Mesendoderm (in vitro differentiated cells): ENCODE measurements around the gene GDNF.

Experiments
- DNase-seq: peaks from one replicate; pipeline ENCODE4 v3.0.0; 2013
- H2AK5ac ChIP-seq: 2 replicates; pipeline ENCODE4 v1.6.1; 2013; ENCODE audit warnings: low read length, inconsistent platforms
- H2BK120ac ChIP-seq: 2 replicates; pipeline ENCODE4 v1.6.1; 2013; ENCODE audit warnings: low read depth, mild to moderate bottlenecking, low read length, moderate library complexity, mixed read lengths
- H2BK15ac ChIP-seq: replicated peaks from 2 replicates; pipeline ENCODE4 v1.6.1; 2013; ENCODE audit warnings: low read depth, mild to moderate bottlenecking, moderate library complexity
- H2BK5ac ChIP-seq: 2 replicates; pipeline ENCODE4 v1.6.1; 2013; ENCODE audit warnings: low read length, inconsistent platforms
- H3K18ac ChIP-seq: 2 replicates; pipeline ENCODE4 v1.6.1; 2013; ENCODE audit warnings: mild to moderate bottlenecking, low read length, mixed read lengths
- H3K23ac ChIP-seq: one replicate; pipeline ENCODE4 v1.6.1; 2013; ENCODE audit warnings: low read length
- H3K27ac ChIP-seq: 2 replicates; pipeline ENCODE4 v1.5.1; 2013; ENCODE audit warnings: low read depth, mild to moderate bottlenecking, inconsistent platforms, low read length, moderate library complexity
- H3K27me3 ChIP-seq: 2 replicates; pipeline ENCODE4 v1.6.1; 2013; ENCODE audit warnings: low read length, control low read depth, mild to moderate bottlenecking, inconsistent platforms; ENCODE audit not compliant: insufficient read depth, poor library complexity
- H3K36me3 ChIP-seq: 2 replicates; pipeline ENCODE4 v1.6.1; 2013; ENCODE audit warnings: low read length, inconsistent platforms; ENCODE audit not compliant: control insufficient read depth, insufficient read depth
- H3K4ac ChIP-seq: one replicate; pipeline ENCODE4 v1.6.1; 2013; ENCODE audit warnings: low read depth, mild to moderate bottlenecking, low read length, moderate library complexity
- H3K4me1 ChIP-seq: 2 replicates; pipeline ENCODE4 v1.6.1; 2013; ENCODE audit warnings: low read depth, low read length, inconsistent platforms; ENCODE audit not compliant: control insufficient read depth
- H3K4me2 ChIP-seq: 2 replicates; pipeline ENCODE4 v1.6.1; 2013; ENCODE audit warnings: low read length
- H3K4me3 ChIP-seq: 2 replicates; pipeline ENCODE4 v1.5.1; 2013; ENCODE audit warnings: mild to moderate bottlenecking, low read length
- H3K56ac ChIP-seq: one replicate; pipeline ENCODE4 v1.6.1; 2013; ENCODE audit warnings: low read length
- H3K79me1 ChIP-seq: 2 replicates; pipeline ENCODE4 v1.6.1; 2013; ENCODE audit warnings: low read length, inconsistent platforms
- H3K79me2 ChIP-seq: 2 replicates; pipeline ENCODE4 v1.6.1; 2013; ENCODE audit warnings: mild to moderate bottlenecking, low read length; ENCODE audit not compliant: control insufficient read depth, insufficient read depth
- H3K9ac ChIP-seq: 2 replicates; pipeline ENCODE4 v1.6.1; 2013; ENCODE audit warnings: low read length, inconsistent platforms
- H4K5ac ChIP-seq: one replicate; pipeline ENCODE4 v1.6.1; 2013; ENCODE audit warnings: low read length
- H4K8ac ChIP-seq: one replicate; pipeline ENCODE4 v1.6.1; 2013; ENCODE audit warnings: low read depth, mild to moderate bottlenecking, control low read depth, low read length, moderate library complexity
- WGBS: extraction: QIAGEN DNeasy Blood & Tissue Kit; methylation state at CpG from one replicate; pipeline ENCODE4 v1.1.7; 2013; ENCODE audit warnings: low lambda C conversion rate, missing lambda C conversion rate; ENCODE audit not compliant: insufficient coverage; ENCODE audit errors: extremely low coverage; 5-methylcytosine and 5-hydroxymethylcytosine counted together

The GDNF gene

DNA sequence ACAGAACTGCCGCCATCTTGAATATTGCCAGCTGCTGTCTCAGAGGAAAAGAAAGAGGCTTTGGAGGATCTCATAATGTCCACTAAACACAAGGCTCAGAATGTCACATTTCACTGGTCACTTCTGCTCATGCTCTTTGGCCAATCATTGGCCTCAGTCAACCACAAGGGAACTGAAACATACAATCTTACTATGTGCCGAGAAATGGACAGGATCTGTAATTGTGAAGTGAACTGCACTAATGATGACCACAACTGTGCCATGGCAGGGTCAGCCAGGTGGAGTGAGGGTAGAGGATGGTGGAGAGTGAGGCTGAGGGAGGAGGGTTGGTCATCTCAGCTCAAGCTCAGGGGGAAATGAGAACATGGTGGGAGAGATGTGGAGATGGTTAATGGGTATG lies 32.8 kb downstream of the GDNF start:
- no peak overlapping the region for H4K8ac ChIP-seq
- WGBS, result no CpG with 5 or more reads among the region's 2 CpGs

GRCh38 chr5:37806476-37806875 lies 33.4 kb downstream of the GDNF start:
- H4K5ac ChIP-seq, result no peak overlapping the region
- H3K9ac ChIP-seq, result no peak overlapping the region
- WGBS, result no CpG with 5 or more reads among the region's 8 CpGs
- DNase-seq, result no peak
- H2BK15ac ChIP-seq, result no peak overlapping the region
- no peak overlapping the region for H2BK5ac ChIP-seq
- H3K27ac ChIP-seq, result no peak overlapping the region
- H3K56ac ChIP-seq, result no peak overlapping the region
- H2AK5ac ChIP-seq, result no peak overlapping the region
- H3K23ac ChIP-seq, result no peak overlapping the region
- H3K4me3 ChIP-seq, result no peak overlapping the region
- H3K4ac ChIP-seq, result no peak overlapping the region
- no peaks in the 10 kb centered on the region for H3K36me3 ChIP-seq
- H3K4me2 ChIP-seq, result no peak overlapping the region
- no peak overlapping the region for H4K8ac ChIP-seq
- no peaks in the 10 kb centered on the region for H3K27me3 ChIP-seq
- H3K4me1 ChIP-seq, result no peaks in the 10 kb centered on the region
- H2BK120ac ChIP-seq, result no peak overlapping the region
- no peaks in the 10 kb centered on the region for H3K79me2 ChIP-seq
- H3K18ac ChIP-seq, result no peak overlapping the region
- H3K79me1 ChIP-seq, result no peaks in the 10 kb centered on the region

More for the DNA sequence above, 32.8 kb downstream of the GDNF start:
- no peaks in the 10 kb centered on the region for H3K79me1 ChIP-seq
- H3K23ac ChIP-seq, result no peak overlapping the region
- no peak overlapping the region for H3K4ac ChIP-seq
- no peak overlapping the region for H3K27ac ChIP-seq
- H2BK5ac ChIP-seq, result no peak overlapping the region
- no peak overlapping the region for H3K56ac ChIP-seq
- DNase-seq, result no peak
- H3K4me1 ChIP-seq, result no peaks in the 10 kb centered on the region
- no peak overlapping the region for H3K9ac ChIP-seq
- no peak overlapping the region for H4K5ac ChIP-seq
- H3K36me3 ChIP-seq, result no peaks in the 10 kb centered on the region
- H2BK120ac ChIP-seq, result no peak overlapping the region
- no peak overlapping the region for H3K4me3 ChIP-seq
- H3K4me2 ChIP-seq, result no peak overlapping the region
- H3K27me3 ChIP-seq, result no peaks in the 10 kb centered on the region
- H3K18ac ChIP-seq, result no peak overlapping the region
- no peak overlapping the region for H2BK15ac ChIP-seq
- H3K79me2 ChIP-seq, result no peaks in the 10 kb centered on the region
- H2AK5ac ChIP-seq, result no peak overlapping the region

GRCh38 chr5:37806016-37806415 lies 33.8 kb downstream of the GDNF start:
- no peak for DNase-seq
- no peak overlapping the region for H3K27ac ChIP-seq
- H2BK120ac ChIP-seq, result no peak overlapping the region
- H4K5ac ChIP-seq, result no peak overlapping the region
- no peak overlapping the region for H2BK5ac ChIP-seq
- H3K4me1 ChIP-seq, result no peaks in the 10 kb centered on the region
- no CpG with 5 or more reads among the region's 12 CpGs for WGBS
- H2BK15ac ChIP-seq, result no peak overlapping the region
- no peak overlapping the region for H3K4ac ChIP-seq
- H3K18ac ChIP-seq, result no peak overlapping the region
- H3K27me3 ChIP-seq, result no peaks in the 10 kb centered on the region
- no peak overlapping the region for H3K23ac ChIP-seq
- no peak overlapping the region for H3K4me2 ChIP-seq
- H3K9ac ChIP-seq, result no peak overlapping the region
- H3K4me3 ChIP-seq, result no peak overlapping the region
- no peaks in the 10 kb centered on the region for H3K36me3 ChIP-seq
- H4K8ac ChIP-seq, result no peak overlapping the region
- no peaks in the 10 kb centered on the region for H3K79me1 ChIP-seq
- H3K56ac ChIP-seq, result no peak overlapping the region
- H2AK5ac ChIP-seq, result no peak overlapping the region
- H3K79me2 ChIP-seq, result no peaks in the 10 kb centered on the region

- no peak overlapping the region for H3K4me3 ChIP-seq
- no CpG with 5 or more reads among the region's 2 CpGs for WGBS
- H4K5ac ChIP-seq, result no peak overlapping the region
Observed at GRCh38 chr5:37804401-37804800, 35.4 kb downstream of the GDNF start.

GRCh38 chr5:37803487-37803886 lies 36.4 kb downstream of the GDNF start:
- Histone ChIP-seq H2AK5ac (no peak overlapping the region), H3K23ac (no peak overlapping the region), H3K27ac (no peak overlapping the region), H3K79me2 (no peaks in the 10 kb centered on the region), H3K4me3 (no peak overlapping the region), H3K18ac (no peak overlapping the region), H2BK5ac (no peak overlapping the region), H3K4me1 (no peaks in the 10 kb centered on the region), H3K79me1 (no peaks in the 10 kb centered on the region), H4K5ac (no peak overlapping the region), H3K27me3 (no peaks in the 10 kb centered on the region), H3K56ac (no peak overlapping the region), H2BK120ac (no peak overlapping the region), H2BK15ac (no peak overlapping the region), H3K9ac (no peak overlapping the region), H3K4me2 (no peak overlapping the region), H3K4ac (no peak overlapping the region), H4K8ac (no peak overlapping the region), H3K36me3 (no peaks in the 10 kb centered on the region)
- WGBS, result no CpG with 5 or more reads among the region's 1 CpG
- no peak for DNase-seq

More at GRCh38 chr5:37804401-37804800, 35.4 kb downstream of the GDNF start:
- Histone ChIP-seq H3K4me2 (no peak overlapping the region), H3K56ac (no peak overlapping the region), H3K9ac (no peak overlapping the region), H2BK15ac (no peak overlapping the region), H3K79me1 (no peaks in the 10 kb centered on the region), H3K4ac (no peak overlapping the region), H3K4me1 (no peaks in the 10 kb centered on the region), H3K18ac (no peak overlapping the region), H2BK120ac (no peak overlapping the region), H3K27ac (no peak overlapping the region), H3K27me3 (no peaks in the 10 kb centered on the region), H3K36me3 (no peaks in the 10 kb centered on the region), H2AK5ac (no peak overlapping the region), H4K8ac (no peak overlapping the region), H2BK5ac (no peak overlapping the region), H3K23ac (no peak overlapping the region), H3K79me2 (no peaks in the 10 kb centered on the region)
- no peak for DNase-seq

- no peak overlapping the region for H2BK5ac ChIP-seq
- no peaks in the 10 kb centered on the region for H3K36me3 ChIP-seq
- H4K8ac ChIP-seq, result no peak overlapping the region
- no CpG with 5 or more reads among the region's 2 CpGs for WGBS
- H3K79me1 ChIP-seq, result no peaks in the 10 kb centered on the region
- H3K9ac ChIP-seq, result no peak overlapping the region
- no peak overlapping the region for H3K4ac ChIP-seq
- H2BK120ac ChIP-seq, result no peak overlapping the region
- no peak overlapping the region for H2AK5ac ChIP-seq
- DNase-seq, result peak; percentile 64
- no peak overlapping the region for H3K18ac ChIP-seq
- no peak overlapping the region for H3K27ac ChIP-seq
- no peak overlapping the region for H3K23ac ChIP-seq
- no peak overlapping the region for H3K4me3 ChIP-seq
- H3K79me2 ChIP-seq, result no peaks in the 10 kb centered on the region
- H3K56ac ChIP-seq, result no peak overlapping the region
- H3K4me1 ChIP-seq, result no peaks in the 10 kb centered on the region
- no peak overlapping the region for H4K5ac ChIP-seq
- no peaks in the 10 kb centered on the region for H3K27me3 ChIP-seq
- H3K4me2 ChIP-seq, result no peak overlapping the region
- no peak overlapping the region for H2BK15ac ChIP-seq
Observed at GRCh38 chr5:37801521-37801920, 38.3 kb downstream of the GDNF start.
